Inflammatory macrophage treated with lipopolysaccharide for 4 hours (primary cell): ENCODE data around the gene BAIAP2L1.
A peak's percentile ranks its signal among the peaks of the same experiment; 100 is the strongest.
"Not testable (repeated sequence)": the region's sequence is repeated elsewhere in the genome, so short reads cannot be mapped to it uniquely, and the experiment has no call there.

ENCODE experiments used
- DNase-seq: peaks from one replicate; pipeline ENCODE4 v3.0.0-alpha.2; 2020

Gene BAIAP2L1

DNA sequence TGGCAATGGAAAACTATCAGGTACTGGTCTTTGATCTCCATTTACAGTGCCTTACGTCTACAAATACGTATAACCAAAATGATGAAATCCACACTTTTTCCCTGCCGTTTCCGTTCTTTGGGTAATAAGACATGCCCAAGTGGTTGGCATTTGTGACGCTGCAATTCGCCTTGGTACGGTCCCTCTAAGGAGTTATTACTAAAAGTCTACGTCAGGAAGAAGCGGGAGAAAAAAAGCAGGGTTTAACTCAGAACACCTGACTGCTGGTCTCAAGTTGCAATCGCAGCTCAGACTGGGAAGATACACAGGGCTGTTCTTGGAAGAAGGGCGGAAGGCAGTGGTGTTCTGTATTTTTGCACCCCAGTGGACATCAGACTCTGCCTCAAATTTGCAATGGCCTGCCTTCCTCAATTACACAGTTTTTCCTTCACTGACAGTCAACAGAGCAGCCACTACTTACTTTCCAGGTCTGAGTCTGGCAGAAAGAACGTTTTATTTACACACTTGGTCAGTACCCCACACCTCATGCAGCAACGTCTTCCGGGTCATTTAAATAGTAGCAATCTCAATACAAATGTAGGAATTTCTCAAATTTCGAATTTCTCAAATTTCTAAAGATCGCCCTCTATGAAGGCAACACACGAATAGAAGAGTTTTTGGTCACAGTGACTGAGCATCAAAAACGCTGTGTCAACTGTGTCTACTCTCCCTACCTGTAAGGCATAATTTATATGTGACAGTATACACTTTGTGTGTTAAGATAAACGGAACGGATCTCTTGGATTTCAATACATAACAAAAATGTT lies 2.1 kb downstream of the BAIAP2L1 start:
- DNase-seq, result peak; percentile 9

- DNase-seq, result no peak
Measured at GRCh38 chr7:98396768-98397167, 4.1 kb downstream of the BAIAP2L1 start.

DNA sequence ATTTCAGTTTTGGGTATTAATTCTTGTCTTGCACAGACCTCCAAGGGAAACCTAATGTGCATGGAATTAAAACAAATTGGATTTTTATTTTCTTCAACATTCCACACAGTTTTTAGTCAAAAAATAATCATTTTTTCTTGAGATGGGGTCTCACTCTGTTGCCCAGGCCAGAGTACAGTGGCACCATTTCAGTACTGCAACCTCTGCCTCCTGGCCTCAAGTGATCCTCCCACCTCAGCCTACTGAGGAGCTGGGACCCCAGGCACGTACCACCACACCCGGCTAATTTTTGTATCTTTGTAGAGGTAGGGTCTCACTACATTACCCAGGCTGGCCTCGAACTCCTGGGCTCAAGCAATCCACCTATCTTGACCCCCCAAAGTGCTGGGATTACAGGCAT lies 4.9 kb downstream of the BAIAP2L1 start:
- no peak for DNase-seq

DNA sequence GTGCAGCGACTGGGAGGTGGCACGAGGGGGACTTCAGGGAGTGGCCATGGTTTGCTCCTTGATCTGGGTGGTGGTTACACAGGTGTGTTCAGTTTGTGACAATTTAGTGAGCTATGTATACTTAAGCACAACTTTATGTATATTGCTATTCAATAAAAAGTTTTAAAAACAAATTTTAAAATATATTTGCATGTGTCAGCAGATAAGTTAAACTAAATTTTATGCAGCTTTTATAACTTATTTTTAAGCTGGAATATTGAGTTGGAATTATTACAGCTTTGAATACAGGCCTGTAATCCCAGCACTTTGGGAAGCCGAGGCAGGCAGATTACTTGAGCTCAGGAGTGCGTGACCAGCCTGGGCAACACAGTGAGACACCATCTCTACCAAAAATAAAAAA lies 5.4 kb downstream of the BAIAP2L1 start:
- no peak for DNase-seq

DNA sequence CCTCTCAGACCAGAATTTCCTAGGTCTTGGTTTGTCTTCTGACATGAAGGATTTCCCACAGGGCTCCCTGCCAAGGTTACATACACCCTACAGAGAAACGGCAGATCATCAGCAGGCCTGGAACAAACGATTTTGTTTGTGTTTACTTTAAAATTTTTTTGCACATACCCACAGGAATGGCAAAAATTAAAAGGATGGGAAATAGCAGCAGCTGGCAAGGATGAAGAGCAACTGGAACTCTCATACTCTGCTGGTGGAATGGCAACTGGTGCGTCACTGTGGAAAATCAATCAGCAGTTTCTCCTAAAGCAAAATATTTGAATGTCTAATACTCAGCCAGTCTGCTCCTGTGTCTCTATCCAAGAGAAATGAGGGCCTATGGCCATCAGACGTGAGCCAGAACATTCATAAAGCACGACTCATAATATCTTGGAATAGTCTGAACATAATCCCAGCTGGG lies 6.5 kb downstream of the BAIAP2L1 start:
- DNase-seq, result no peak

- DNase-seq, result no peak
Measured at GRCh38 chr7:98387544-98388226, 13.2 kb downstream of the BAIAP2L1 start.

- no peak for DNase-seq
Measured at GRCh38 chr7:98387131-98387530, 13.8 kb downstream of the BAIAP2L1 start.

- DNase-seq, result not testable (repeated sequence)
Measured at GRCh38 chr7:98385532-98385931, 15.4 kb downstream of the BAIAP2L1 start.

- DNase-seq, result no peak
Measured at GRCh38 chr7:98378210-98378819, 22.6 kb downstream of the BAIAP2L1 start.

DNA sequence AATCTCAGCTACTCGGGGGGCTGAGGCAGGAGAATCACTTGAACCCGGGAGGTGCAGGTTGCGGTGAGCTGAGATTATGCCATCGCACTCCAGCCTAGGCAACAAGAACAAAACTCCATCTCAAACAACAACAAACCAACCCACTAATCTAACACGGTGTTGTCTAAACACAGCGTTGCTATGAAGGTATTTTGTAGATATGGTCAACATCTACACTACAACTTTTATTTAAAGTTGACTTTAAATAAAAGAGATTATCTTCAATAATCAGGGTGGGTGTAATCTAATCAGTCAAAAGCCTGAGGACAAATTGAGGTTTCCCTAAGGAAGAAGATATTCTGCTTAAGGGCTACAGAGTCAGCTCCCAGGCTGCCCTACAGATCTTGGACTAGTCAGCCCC lies 24.2 kb downstream of the BAIAP2L1 start:
- DNase-seq, result no peak

GRCh38 chr7:98375664-98376063 lies 25.2 kb downstream of the BAIAP2L1 start:
- no peak for DNase-seq

GRCh38 chr7:98374285-98374680 lies 26.6 kb downstream of the BAIAP2L1 start:
- no peak for DNase-seq

GRCh38 chr7:98372993-98373392 lies 27.9 kb downstream of the BAIAP2L1 start:
- no peak for DNase-seq

DNA sequence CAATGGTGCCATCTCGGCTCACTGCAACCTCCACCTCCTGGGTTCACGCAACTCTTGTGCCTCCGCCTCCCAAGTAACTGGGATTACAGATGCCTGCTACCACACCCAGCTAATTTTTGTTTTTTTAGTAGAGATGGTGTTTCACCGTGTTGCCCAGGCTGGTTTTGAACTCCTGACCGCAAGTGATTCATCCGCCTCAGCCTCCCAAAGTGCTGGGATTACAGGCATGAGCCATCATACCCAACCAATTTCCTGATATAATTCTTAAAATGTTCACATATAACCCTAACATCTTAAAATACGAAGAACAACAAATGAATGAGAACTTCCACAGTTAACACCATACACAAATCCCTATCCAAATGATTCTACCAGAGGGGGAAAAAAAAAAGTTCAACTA lies 31.2 kb downstream of the BAIAP2L1 start:
- no peak for DNase-seq

DNA sequence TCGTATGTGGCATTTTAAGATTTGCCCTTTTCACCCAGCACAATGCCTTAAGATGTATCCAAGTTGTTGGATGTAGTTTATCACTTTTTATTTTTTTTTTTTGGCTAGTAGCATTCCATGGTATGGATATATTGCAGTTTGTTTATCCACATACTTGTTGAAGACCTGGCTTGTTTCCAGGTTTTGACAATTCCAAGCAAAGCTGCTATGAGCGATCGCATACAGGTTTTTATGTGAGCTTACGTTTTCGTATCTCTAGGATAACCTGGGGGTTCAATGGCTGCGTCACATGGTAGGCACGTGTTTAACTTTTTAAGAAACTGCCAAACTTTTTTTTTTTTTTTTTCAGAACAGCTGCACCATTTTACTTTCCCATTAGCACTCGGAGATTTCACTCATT lies 32.2 kb downstream of the BAIAP2L1 start:
- DNase-seq, result no peak

- DNase-seq, result no peak
Measured at GRCh38 chr7:98366562-98366938, 34.3 kb downstream of the BAIAP2L1 start.

DNA sequence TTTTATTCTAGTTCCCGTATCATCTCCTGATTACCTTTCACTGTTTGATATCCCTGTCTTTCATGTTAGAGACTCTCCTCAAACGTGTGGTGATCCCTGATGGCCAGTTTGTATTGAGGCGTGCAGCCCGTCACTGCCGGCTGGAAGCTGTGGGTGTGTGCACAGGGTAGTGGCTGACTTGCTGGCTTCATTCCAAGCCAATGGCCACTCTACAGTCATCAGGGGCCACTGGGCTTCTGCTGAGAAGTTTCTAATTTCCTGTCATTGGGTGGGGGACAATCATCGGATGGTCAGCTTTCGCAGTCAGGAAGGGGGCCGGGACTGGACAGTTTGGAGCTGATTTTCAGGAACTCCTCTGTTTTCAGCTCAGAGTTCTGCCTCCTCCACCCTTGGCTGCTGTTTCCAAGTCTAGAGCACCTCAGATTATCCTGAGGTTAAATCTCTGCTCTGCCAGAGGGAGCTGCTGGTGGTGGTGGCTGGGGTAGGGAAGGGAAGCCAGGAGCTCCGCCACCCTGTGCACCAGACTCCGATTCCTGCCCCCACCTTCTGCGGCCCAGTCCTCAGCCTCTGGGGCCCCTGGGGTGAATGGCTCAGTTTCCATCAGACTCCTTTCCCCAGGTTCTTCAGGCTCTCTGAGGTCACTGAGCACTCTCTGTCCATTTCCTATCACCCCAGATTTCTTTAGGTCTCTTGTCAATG lies 34.9 kb downstream of the BAIAP2L1 start:
- DNase-seq, result no peak

DNA sequence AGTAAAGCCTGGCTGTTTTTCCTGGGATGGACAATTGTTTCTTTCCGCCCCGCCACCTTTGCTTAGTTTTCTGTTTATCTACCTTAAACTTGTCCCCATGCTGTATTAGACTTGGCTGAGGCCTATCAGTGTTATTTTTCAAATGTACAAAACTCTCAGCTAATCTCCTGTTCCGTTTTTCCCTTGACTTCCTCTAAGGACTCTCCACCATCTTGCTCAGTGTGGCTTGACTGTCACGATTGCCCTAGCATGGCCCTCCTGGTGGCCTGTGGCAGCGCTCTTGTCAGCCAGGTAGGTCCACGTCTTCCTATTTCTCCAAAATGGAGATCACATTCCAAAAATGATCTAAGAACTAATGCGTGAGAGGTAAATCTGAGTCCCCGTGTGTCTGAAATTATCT lies 36.7 kb downstream of the BAIAP2L1 start:
- no peak for DNase-seq

DNA sequence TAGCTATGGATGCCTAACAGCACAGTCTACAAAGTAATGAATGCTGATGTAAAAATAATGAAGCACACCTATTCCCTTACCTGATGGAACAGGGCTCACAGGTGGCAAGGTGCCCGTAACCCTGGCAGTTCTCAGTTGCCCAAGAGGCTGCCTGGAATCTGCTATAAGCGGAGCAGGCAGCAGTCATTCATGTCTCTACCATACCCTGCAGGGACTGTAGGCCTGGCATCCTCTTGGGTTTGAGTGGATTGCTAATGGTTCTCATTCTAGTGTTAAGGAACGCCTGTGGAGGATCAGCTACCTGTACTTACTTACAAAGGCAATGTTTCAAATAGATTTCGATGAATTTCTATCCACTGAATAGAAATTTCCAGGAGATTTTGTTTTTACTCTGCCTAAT lies 38.4 kb downstream of the BAIAP2L1 start:
- no peak for DNase-seq

DNA sequence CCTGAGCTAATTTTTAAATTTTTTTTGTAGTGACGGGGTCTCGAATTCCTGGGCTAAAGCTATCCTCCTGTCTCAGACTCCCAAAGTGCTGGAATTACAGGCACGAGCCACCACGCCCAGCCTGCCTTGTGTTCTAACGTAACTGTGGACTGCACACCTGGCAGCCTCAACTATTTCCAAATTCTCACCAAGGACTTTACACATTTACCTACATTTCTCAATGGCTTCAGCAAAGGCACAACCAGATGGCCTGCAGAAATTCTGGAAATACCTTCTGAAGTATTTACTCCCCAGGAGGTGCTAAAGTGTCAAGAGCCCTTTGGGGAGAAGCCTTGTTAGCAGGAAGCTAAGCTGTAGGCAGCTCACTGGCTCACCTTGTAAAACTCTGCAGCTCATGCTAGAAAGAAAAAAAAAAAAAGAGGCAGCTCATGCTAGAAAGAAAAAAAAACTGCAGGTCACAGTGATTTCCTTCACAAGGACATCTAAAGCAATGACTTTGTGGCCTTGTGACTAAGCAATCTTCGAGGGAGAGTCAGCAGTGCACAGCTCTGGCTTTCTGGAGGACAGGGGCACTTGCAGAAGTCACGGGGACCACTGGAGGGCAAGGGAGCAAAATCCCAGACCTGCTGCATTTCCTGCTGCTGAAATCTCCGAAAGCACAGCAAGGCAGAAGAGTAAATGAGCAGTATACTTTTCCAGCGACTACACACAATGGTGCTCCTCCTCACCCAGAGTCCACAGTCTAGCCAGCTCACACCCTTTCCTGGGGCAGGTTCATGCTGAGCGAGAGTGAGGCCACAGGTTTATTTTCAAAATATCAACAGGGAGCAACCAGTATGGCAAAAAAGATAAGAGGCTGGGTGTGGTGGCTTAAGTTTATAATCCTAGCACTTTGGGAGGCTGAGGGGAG lies 40.4 kb downstream of the BAIAP2L1 start:
- DNase-seq, result no peak

GRCh38 chr7:98359395-98359794 lies 41.5 kb downstream of the BAIAP2L1 start:
- no peak for DNase-seq

- no peak for DNase-seq
Measured at GRCh38 chr7:98358706-98359105, 42.2 kb downstream of the BAIAP2L1 start.
